Measurements from ENCODE around the gene PHACTR4. TPM values are rescaled to one million over a fixed set of nuclear protein-coding genes. Genes with fewer than 3 reads are reported as not detected.

The PHACTR4 gene
- total and polyA plus RNA-seq, 9 of the 15 experiments (the other 6 are each of a cell fraction or from before 2014, with no cell fraction given), result 6.4 to 43.6 (median 14.2) TPM

DNA sequence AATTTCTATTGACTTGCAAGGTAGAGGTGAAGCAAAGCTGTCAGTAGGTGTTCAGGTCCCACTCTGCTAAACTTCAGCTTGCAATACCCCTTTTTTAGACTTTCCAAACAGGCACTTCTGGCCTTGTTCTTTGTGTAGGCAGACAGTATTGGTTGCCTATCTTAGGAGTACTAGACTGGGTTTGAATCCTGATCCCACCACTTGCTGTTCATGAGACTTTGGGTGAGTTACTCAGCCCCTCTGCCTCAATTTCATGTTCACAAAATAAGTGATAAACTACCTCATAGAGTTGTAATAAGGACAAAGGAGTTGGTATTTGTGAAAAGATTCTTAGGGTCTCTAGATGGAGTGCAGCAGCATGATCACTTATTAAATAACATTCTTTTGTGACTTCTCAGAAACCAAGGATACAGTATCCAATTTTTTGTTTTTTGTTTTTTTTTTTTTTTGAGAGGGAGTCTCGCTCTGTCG lies 141.5 kb downstream of the PHACTR4 start (continued):
- TF ChIP-seq TAF15 (IDR thresholded peaks at IDR 0.05; ENCODE audit: low read depth, low read length) (no peak; the same call in 1 of the 2 replicates), DDX20 (tag; IDR thresholded peaks at IDR 0.05; ENCODE audit: low read depth) (no peak)

DNA sequence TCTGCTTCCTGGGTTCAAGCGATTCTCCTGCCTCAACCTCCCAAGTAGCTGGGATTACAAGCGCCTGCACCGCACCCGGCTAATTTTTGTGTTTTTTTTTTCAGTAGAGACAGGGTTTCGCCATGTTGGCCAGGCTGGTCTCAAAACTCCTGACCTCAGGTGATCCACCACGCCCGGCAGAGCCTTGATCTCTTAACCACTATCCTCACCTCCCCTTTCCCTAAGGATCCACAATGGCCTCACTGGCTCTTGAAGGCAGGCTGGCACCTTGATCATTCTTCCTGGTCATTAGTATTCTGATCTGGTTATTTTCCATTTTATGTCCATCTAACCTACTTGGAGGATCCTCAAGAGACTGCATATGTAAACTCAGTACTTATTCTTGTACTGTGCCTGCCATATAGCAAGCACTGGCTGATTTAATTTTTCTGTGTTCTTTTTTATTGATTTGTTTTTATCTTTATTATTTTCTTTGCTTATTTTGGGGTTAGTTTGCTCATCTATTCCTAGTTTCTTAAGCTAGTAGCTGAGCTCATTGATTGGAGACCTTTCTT lies 142.6 kb downstream of the PHACTR4 start:
- Histone ChIP-seq H2AFZ (ENCODE audit: low read depth, low read length) (no peak overlapping the region), H3K4me1 (replicated peaks in 1 of 2; ENCODE audit: control insufficient read depth in 2 of 2, insufficient read depth in 2 of 2, low read length in 2 of 2) (peaks cover 6 to 24% of the 10 kb centered on the region in 2 experiments; a peak in 3 of 5 replicates), H3K27me3 (ENCODE audit: control insufficient read depth in 2 of 2, insufficient read depth in 2 of 2, low read length in 2 of 2) (no peaks in the 10 kb centered on the region), H3K9me3 (replicated peaks; ENCODE audit: control insufficient read depth, insufficient read depth, low read depth, low read length) (no peaks in the 10 kb centered on the region; the same call in 1 of the 2 replicates), H3K9me1 (ENCODE audit: control insufficient read depth, insufficient read depth, low read length) (peaks cover 3% of the 10 kb centered on the region), H4K20me1 (replicated peaks; ENCODE audit: control insufficient read depth, insufficient read depth, low read length) (peaks cover 40% of the 10 kb centered on the region), H3K36me3 (ENCODE audit: control insufficient read depth, insufficient read depth, low read length) (peaks cover 59% of the 10 kb centered on the region), H3K79me2 (ENCODE audit: control insufficient read depth, insufficient read depth, low read length) (peaks cover 47% of the 10 kb centered on the region), H3K27ac (ENCODE audit: extremely low read depth, low read depth, low read length) (peak overlapping the region; percentile 66), H3K4me2 (ENCODE audit: insufficient read depth, low read length) (peak overlapping the region; percentile 50), H3K9ac (ENCODE audit: insufficient read depth in 1 of 2, low read depth in 2 of 2, low read length in 2 of 2) (peak overlapping the region; percentile 25 to 80; a peak in 2 of 4 replicates), H3K4me3 (0 out of 2 replicates have a peak overlapping the region, but pooled peaks have one; percentile 6)
- intact Hi-C loops (cut with micrococcal nuclease), result no loop called here
- DNase-seq (ENCODE audit: extremely low read depth in 1 of 4, low spot score in 3 of 4) (peak in 1 of 4 experiments; percentile 71), FAIRE-seq (no peak), ATAC-seq (peak; percentile 1)
- ChIA-PET POLR2A (interaction anchor here (0.7 to 13.0 kb wide), 8 partner anchors 8 to 365 kb away, joined by 3 to 201 read pairs (median 7); partner anchors contain the start of genes TRNAU1AP and YTHDF2), CTCF (ENCODE audit: low intra/inter-chr PET ratio) (no interaction called here)
- no TSS peak for BruUV-seq (replicated peaks)
- 20% methylated on average over 7 of the region's 7 CpGs for WGBS (ENCODE audit: insufficient coverage, low coverage, missing lambda C conversion rate)
- in situ Hi-C loops (cut with MboI), result loop anchor here (5.0 kb wide), 1 partner anchor 355 kb away; no protein-coding TSS in a partner anchor
- TF ChIP-seq GATAD2A (IDR thresholded peaks at IDR 0.05) (no peak), ZNF445 (CRISPR knock-in tag; IDR thresholded peaks at IDR 0.05; ENCODE audit: low read depth) (no peak), BRCA1 (IDR thresholded peaks at IDR 0.05) (no peak), BRCA1 (CRISPR knock-in tag; IDR thresholded peaks at IDR 0.05) (no peak), ZNF174 (CRISPR knock-in tag; IDR thresholded peaks at IDR 0.05) (no peak), ZNF133 (CRISPR knock-in tag; IDR thresholded peaks at IDR 0.05) (no peak), NFIC (IDR thresholded peaks at IDR 0.05) (peak; percentile 23; the same call in 1 of the 2 replicates), TAL1 (IDR thresholded peaks at IDR 0.05) (peak; percentile 5; the same call in 1 of the 2 replicates), ZNF217 (CRISPR knock-in tag; IDR thresholded peaks at IDR 0.05) (no peak), FOXA1 (IDR thresholded peaks at IDR 0.05; ENCODE audit: borderline replicate concordance) (no peak), FOS (IDR thresholded peaks at IDR 0.05; ENCODE audit: extremely low read depth, insufficient read length) (no peak), ILF3 (IDR thresholded peaks at IDR 0.05; ENCODE audit: borderline replicate concordance) (peak; percentile 75; the same call in 1 of the 2 replicates)
- TF ChIP-seq, protein P1, sequence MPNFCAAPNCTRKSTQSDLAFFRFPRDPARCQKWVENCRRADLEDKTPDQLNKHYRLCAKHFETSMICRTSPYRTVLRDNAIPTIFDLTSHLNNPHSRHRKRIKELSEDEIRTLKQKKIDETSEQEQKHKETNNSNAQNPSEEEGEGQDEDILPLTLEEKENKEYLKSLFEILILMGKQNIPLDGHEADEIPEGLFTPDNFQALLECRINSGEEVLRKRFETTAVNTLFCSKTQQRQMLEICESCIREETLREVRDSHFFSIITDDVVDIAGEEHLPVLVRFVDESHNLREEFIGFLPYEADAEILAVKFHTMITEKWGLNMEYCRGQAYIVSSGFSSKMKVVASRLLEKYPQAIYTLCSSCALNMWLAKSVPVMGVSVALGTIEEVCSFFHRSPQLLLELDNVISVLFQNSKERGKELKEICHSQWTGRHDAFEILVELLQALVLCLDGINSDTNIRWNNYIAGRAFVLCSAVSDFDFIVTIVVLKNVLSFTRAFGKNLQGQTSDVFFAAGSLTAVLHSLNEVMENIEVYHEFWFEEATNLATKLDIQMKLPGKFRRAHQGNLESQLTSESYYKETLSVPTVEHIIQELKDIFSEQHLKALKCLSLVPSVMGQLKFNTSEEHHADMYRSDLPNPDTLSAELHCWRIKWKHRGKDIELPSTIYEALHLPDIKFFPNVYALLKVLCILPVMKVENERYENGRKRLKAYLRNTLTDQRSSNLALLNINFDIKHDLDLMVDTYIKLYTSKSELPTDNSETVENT (CRISPR knock-in tag; IDR thresholded peaks at IDR 0.05), result peak; percentile 31; the same call in 1 of the 2 replicates
- TF ChIP-seq, protein P2, sequence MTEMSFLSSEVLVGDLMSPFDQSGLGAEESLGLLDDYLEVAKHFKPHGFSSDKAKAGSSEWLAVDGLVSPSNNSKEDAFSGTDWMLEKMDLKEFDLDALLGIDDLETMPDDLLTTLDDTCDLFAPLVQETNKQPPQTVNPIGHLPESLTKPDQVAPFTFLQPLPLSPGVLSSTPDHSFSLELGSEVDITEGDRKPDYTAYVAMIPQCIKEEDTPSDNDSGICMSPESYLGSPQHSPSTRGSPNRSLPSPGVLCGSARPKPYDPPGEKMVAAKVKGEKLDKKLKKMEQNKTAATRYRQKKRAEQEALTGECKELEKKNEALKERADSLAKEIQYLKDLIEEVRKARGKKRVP (CRISPR knock-in tag; IDR thresholded peaks at IDR 0.05), result no peak
- TF ChIP-seq, protein P3, sequence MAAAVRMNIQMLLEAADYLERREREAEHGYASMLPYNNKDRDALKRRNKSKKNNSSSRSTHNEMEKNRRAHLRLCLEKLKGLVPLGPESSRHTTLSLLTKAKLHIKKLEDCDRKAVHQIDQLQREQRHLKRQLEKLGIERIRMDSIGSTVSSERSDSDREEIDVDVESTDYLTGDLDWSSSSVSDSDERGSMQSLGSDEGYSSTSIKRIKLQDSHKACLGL (CRISPR knock-in tag; IDR thresholded peaks at IDR 0.05; ENCODE audit: borderline replicate concordance, poor library complexity, severe bottlenecking), result no peak

Measured in K562 (cell line).